ENCODE measurements around the gene SLC49A3.

Gene SLC49A3

GRCh38 chr4:632926-633325 lies 56.0 kb downstream of the SLC49A3 start:
- no peak for DNase-seq (ENCODE audit: low spot score)

GRCh38 chr4:632196-632790 lies 56.7 kb downstream of the SLC49A3 start:
- DNase-seq (ENCODE audit: low spot score): no peak
